HAP-1 (cell line): ENCODE results near the gene CHTOP.
A peak's percentile ranks its signal among the peaks of the same experiment; 100 is the strongest.

Experiments
- DNase-seq, 2 experiments: peaks; one replicate each; pipeline ENCODE4 v3.0.0-alpha.2; 2016 to 2020; ENCODE audit warnings: low spot score in 2 of 2
- H3K27me3 ChIP-seq: fragments of 250-450 bp; sonication (Bioruptor Pico); 2 replicates; pipeline ENCODE4 v1.5.1; 2020; ENCODE audit warnings: low read depth, mild to moderate bottlenecking, moderate library complexity
- H3K36me3 ChIP-seq: fragments of 250-450 bp; sonication (Bioruptor Pico); replicated peaks from 2 replicates; pipeline ENCODE4 v1.5.1; 2020; ENCODE audit warnings: mild to moderate bottlenecking
- H3K4me1 ChIP-seq: fragments of 250-450 bp; sonication (Bioruptor Pico); 2 replicates; pipeline ENCODE4 v1.5.1; 2020; ENCODE audit warnings: mild to moderate bottlenecking
- H3K4me3 ChIP-seq: fragments of 250-450 bp; sonication (Bioruptor Pico); 2 replicates; pipeline ENCODE4 v1.5.1; 2020; ENCODE audit warnings: mild to moderate bottlenecking, moderate library complexity
- H3K9me3 ChIP-seq: fragments of 250-450 bp; sonication (Bioruptor Pico); 2 replicates; pipeline ENCODE4 v1.5.1; 2020; ENCODE audit warnings: mild to moderate bottlenecking, moderate library complexity
- in situ Hi-C: fragments of 300-500 bp; cut with MboI; formaldehyde crosslinking; loops from 3 replicates; pipeline ENCODE4 v1.14.3; 2020; ENCODE audit warnings: low sequenced_read_pairs, inconsistent platforms, mixed read lengths

The CHTOP gene

GRCh38 chr1:153616917-153617311, 17.0 kb upstream of the CHTOP start:
- Histone ChIP-seq H3K9me3 (no peaks in the 10 kb centered on the region), H3K4me1 (no peaks in the 10 kb centered on the region), H3K4me3 (no peak overlapping the region), H3K36me3 (peaks cover 6% of the 10 kb centered on the region), H3K27me3 (no peaks in the 10 kb centered on the region)
- DNase-seq: no peak
- in situ Hi-C loops: no loop called here

DNA sequence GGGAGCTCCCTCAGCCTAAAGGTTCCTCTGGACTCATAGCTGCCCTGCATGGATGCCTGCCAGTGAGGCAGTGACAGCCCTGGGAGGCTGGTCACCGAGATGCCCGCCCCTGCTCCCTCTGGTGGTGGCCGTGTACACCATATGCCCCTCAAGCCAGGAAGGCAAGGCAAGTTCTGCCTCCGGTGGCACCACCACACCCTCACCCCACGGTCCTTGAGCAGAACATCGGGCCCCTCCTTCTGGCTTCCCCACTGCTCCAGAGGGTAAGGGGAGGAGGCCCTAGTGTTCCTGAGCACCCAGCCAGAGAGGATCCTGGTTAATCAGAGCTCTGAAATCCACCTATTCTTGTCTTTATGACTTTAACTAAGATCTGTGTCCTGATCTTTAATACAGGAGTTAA, 16.2 kb upstream of the CHTOP start:
- Histone ChIP-seq H3K36me3 (peaks cover 9% of the 10 kb centered on the region), H3K27me3 (no peaks in the 10 kb centered on the region), H3K4me1 (no peaks in the 10 kb centered on the region), H3K4me3 (no peak overlapping the region), H3K9me3 (no peaks in the 10 kb centered on the region)
- no peak for DNase-seq
- in situ Hi-C loops: no loop called here

- DNase-seq: no peak
- in situ Hi-C loops: no loop called here
- H3K36me3 ChIP-seq: peaks cover 9% of the 10 kb centered on the region
- no peak overlapping the region for H3K4me3 ChIP-seq
- peaks cover 4% of the 10 kb centered on the region; the same call in 1 of the 2 replicates for H3K4me1 ChIP-seq
- no peaks in the 10 kb centered on the region for H3K9me3 ChIP-seq
- H3K27me3 ChIP-seq: no peaks in the 10 kb centered on the region
Observed at GRCh38 chr1:153619171-153619570, 14.7 kb upstream of the CHTOP start.

DNA sequence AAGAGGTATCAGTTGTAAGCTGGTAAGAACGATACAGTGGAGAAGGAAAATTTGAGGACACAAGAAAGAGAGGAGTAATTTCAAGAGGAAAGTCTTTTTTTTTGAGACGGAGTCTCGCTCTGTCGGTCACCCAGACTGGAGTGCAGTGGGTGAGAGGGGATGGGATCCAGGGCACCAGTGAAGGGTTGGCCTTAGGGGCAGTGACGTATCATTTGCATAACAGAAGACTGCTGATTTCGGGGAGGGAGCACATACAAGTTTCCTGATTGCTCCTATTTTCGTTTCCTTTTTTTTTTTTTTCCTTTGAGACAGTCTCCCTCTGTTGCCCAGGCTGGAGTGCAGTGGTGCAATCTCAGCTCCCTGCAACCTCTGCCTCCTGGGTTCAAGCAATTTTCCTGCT, 10.8 kb upstream of the CHTOP start:
- in situ Hi-C loops: no loop called here
- H3K4me3 ChIP-seq: no peak overlapping the region

GRCh38 chr1:153624965-153625611, 8.8 kb upstream of the CHTOP start:
- in situ Hi-C loops: no loop called here
- H3K36me3 ChIP-seq: peaks cover 11% of the 10 kb centered on the region
- no peaks in the 10 kb centered on the region for H3K27me3 ChIP-seq
- H3K4me1 ChIP-seq: peaks cover 19% of the 10 kb centered on the region
- no peaks in the 10 kb centered on the region for H3K9me3 ChIP-seq
- DNase-seq: no peak
- no peak overlapping the region for H3K4me3 ChIP-seq

More for the DNA sequence above, 10.8 kb upstream of the CHTOP start:
- Histone ChIP-seq H3K9me3 (no peaks in the 10 kb centered on the region), H3K27me3 (no peaks in the 10 kb centered on the region), H3K36me3 (peaks cover 16% of the 10 kb centered on the region), H3K4me1 (peaks cover 19% of the 10 kb centered on the region)
- no peak for DNase-seq

GRCh38 chr1:153626477-153626903, 7.4 kb upstream of the CHTOP start:
- H3K4me3 ChIP-seq: peak overlapping the region; percentile 34
- no peaks in the 10 kb centered on the region for H3K27me3 ChIP-seq
- H3K4me1 ChIP-seq: peaks cover 23% of the 10 kb centered on the region
- H3K9me3 ChIP-seq: no peaks in the 10 kb centered on the region
- peaks cover 11% of the 10 kb centered on the region for H3K36me3 ChIP-seq
- no peak for DNase-seq
- in situ Hi-C loops: no loop called here

GRCh38 chr1:153626904-153627714, 6.8 kb upstream of the CHTOP start, which contains the start of gene S100A13:
Gene S100A13, minus strand, starts transcription at chr1:153627505. Its CDS starts 1,033 bp downstream, at chr1:153626472.
- H3K27me3 ChIP-seq: no peaks in the 10 kb centered on the region
- H3K9me3 ChIP-seq: no peaks in the 10 kb centered on the region
- in situ Hi-C loops: no loop called here
- DNase-seq: peak; percentile 90 to 95
- peak within 1 kb of the TSS; percentile 34 for H3K4me3 ChIP-seq
- peaks cover 23% of the 10 kb centered on the region for H3K4me1 ChIP-seq
- H3K36me3 ChIP-seq: peaks cover 11% of the 10 kb centered on the region

- in situ Hi-C loops: no loop called here
- no peak for DNase-seq
- H3K36me3 ChIP-seq: peaks cover 10% of the 10 kb centered on the region
- H3K27me3 ChIP-seq: no peaks in the 10 kb centered on the region
- peak within 1 kb of the TSS; percentile 34 for H3K4me3 ChIP-seq
- no peaks in the 10 kb centered on the region for H3K9me3 ChIP-seq
- H3K4me1 ChIP-seq: peaks cover 23% of the 10 kb centered on the region
Observed at GRCh38 chr1:153627715-153628626, 5.9 kb upstream of the CHTOP start, which contains the start of gene S100A1. Gene S100A1, plus strand, starts transcription at chr1:153628434. Its CDS starts 2,088 bp downstream, at chr1:153630522.

- H3K36me3 ChIP-seq: peaks cover 10% of the 10 kb centered on the region
- H3K4me3 ChIP-seq: no peak overlapping the region
- in situ Hi-C loops: no loop called here
- DNase-seq: no peak
- peaks cover 24% of the 10 kb centered on the region for H3K4me1 ChIP-seq
- H3K9me3 ChIP-seq: no peaks in the 10 kb centered on the region
- no peaks in the 10 kb centered on the region for H3K27me3 ChIP-seq
Observed at GRCh38 chr1:153628638-153629342, 5.1 kb upstream of the CHTOP start.

- Histone ChIP-seq H3K9me3 (no peaks in the 10 kb centered on the region), H3K27me3 (no peaks in the 10 kb centered on the region), H3K4me1 (peaks cover 24% of the 10 kb centered on the region), H3K36me3 (peaks cover 13% of the 10 kb centered on the region), H3K4me3 (no peak overlapping the region)
- in situ Hi-C loops: no loop called here
- no peak for DNase-seq
Observed at GRCh38 chr1:153629343-153629665, 4.6 kb upstream of the CHTOP start.

GRCh38 chr1:153629971-153630370, 3.9 kb upstream of the CHTOP start:
- in situ Hi-C loops: no loop called here
- DNase-seq: no peak
- Histone ChIP-seq H3K4me3 (no peak overlapping the region), H3K36me3 (peaks cover 13% of the 10 kb centered on the region), H3K27me3 (no peaks in the 10 kb centered on the region), H3K4me1 (peaks cover 24% of the 10 kb centered on the region), H3K9me3 (no peaks in the 10 kb centered on the region)

- peaks cover 12% of the 10 kb centered on the region for H3K36me3 ChIP-seq
- no peak overlapping the region for H3K4me3 ChIP-seq
- DNase-seq: no peak
- no peaks in the 10 kb centered on the region for H3K9me3 ChIP-seq
- H3K4me1 ChIP-seq: peaks cover 24% of the 10 kb centered on the region
- no peaks in the 10 kb centered on the region for H3K27me3 ChIP-seq
- in situ Hi-C loops: no loop called here
Observed at GRCh38 chr1:153630384-153630783, 3.5 kb upstream of the CHTOP start.
